Rectal smooth muscle tissue (tissue), 1 donor: ENCODE results near the gene GAK.
"Not testable (repeated sequence)": the region's sequence is repeated elsewhere in the genome, so short reads cannot be mapped to it uniquely, and the experiment has no call there.

Experiments used
- H3K27ac ChIP-seq: one replicate; pipeline ENCODE4 v1.7.0; 2013; ENCODE audit warnings: low read depth, low read length, inconsistent platforms
- H3K27me3 ChIP-seq: one replicate; pipeline ENCODE4 v1.7.0; 2013; ENCODE audit warnings: low read length; ENCODE audit not compliant: control insufficient read depth, insufficient read depth
- H3K36me3 ChIP-seq: one replicate; pipeline ENCODE4 v1.7.0; 2013; ENCODE audit warnings: low read length; ENCODE audit not compliant: control insufficient read depth, insufficient read depth
- H3K4me1 ChIP-seq: one replicate; pipeline ENCODE4 v1.7.0; 2013; ENCODE audit warnings: low read length; ENCODE audit not compliant: control insufficient read depth, insufficient read depth
- H3K4me3 ChIP-seq: one replicate; pipeline ENCODE4 v1.7.0; 2013; ENCODE audit warnings: low read length
- H3K9ac ChIP-seq: one replicate; pipeline ENCODE4 v1.7.0; 2013; ENCODE audit warnings: low read length

The GAK gene

GRCh38 chr4:924107-925096 is 7.7 kb downstream of the GAK start:
- H3K4me3 ChIP-seq: no peak overlapping the region
- H3K9ac ChIP-seq: no peak overlapping the region
- H3K27ac ChIP-seq: no peak overlapping the region
- H3K27me3 ChIP-seq: no peaks in the 10 kb centered on the region
- H3K4me1 ChIP-seq: no peaks in the 10 kb centered on the region
- no peaks in the 10 kb centered on the region for H3K36me3 ChIP-seq

- Histone ChIP-seq H3K27ac (no peak overlapping the region), H3K36me3 (no peaks in the 10 kb centered on the region), H3K9ac (no peak overlapping the region), H3K4me3 (no peak overlapping the region), H3K4me1 (no peaks in the 10 kb centered on the region), H3K27me3 (no peaks in the 10 kb centered on the region)
Measured at GRCh38 chr4:921830-922331, 10.2 kb downstream of the GAK start.

GRCh38 chr4:919004-919680 is 13.0 kb downstream of the GAK start:
- not testable (repeated sequence) for H3K27me3 ChIP-seq, H3K4me1 ChIP-seq, H3K36me3 ChIP-seq, H3K27ac ChIP-seq, H3K4me3 ChIP-seq, H3K9ac ChIP-seq

GRCh38 chr4:918591-918990 is 13.5 kb downstream of the GAK start:
- not testable (repeated sequence) for H3K9ac ChIP-seq, H3K27me3 ChIP-seq, H3K4me1 ChIP-seq, H3K4me3 ChIP-seq, H3K36me3 ChIP-seq, H3K27ac ChIP-seq

- Histone ChIP-seq H3K9ac (no peak overlapping the region), H3K36me3 (peaks cover 2% of the 10 kb centered on the region), H3K4me3 (no peak overlapping the region), H3K4me1 (no peaks in the 10 kb centered on the region), H3K27ac (no peak overlapping the region), H3K27me3 (no peaks in the 10 kb centered on the region)
Measured at GRCh38 chr4:917992-918391, 14.1 kb downstream of the GAK start.

GRCh38 chr4:917466-917865 is 14.7 kb downstream of the GAK start:
- Histone ChIP-seq H3K9ac (no peak overlapping the region), H3K36me3 (peaks cover 2% of the 10 kb centered on the region), H3K4me3 (no peak overlapping the region)

GRCh38 chr4:915595-915994 is 16.5 kb downstream of the GAK start:
- H3K4me3 ChIP-seq: no peak overlapping the region
- no peak overlapping the region for H3K27ac ChIP-seq
- H3K27me3 ChIP-seq: no peaks in the 10 kb centered on the region
- H3K4me1 ChIP-seq: no peaks in the 10 kb centered on the region
- peaks cover 9% of the 10 kb centered on the region for H3K36me3 ChIP-seq
- no peak overlapping the region for H3K9ac ChIP-seq

More at GRCh38 chr4:917466-917865, 14.7 kb downstream of the GAK start:
- no peaks in the 10 kb centered on the region for H3K27me3 ChIP-seq
- H3K4me1 ChIP-seq: no peaks in the 10 kb centered on the region
- no peak overlapping the region for H3K27ac ChIP-seq

- Histone ChIP-seq H3K4me3 (no peak overlapping the region), H3K9ac (no peak overlapping the region), H3K36me3 (peaks cover 9% of the 10 kb centered on the region), H3K4me1 (no peaks in the 10 kb centered on the region), H3K27ac (no peak overlapping the region), H3K27me3 (no peaks in the 10 kb centered on the region)
Measured at GRCh38 chr4:915041-915474, 17.1 kb downstream of the GAK start.

- no peaks in the 10 kb centered on the region for H3K4me1 ChIP-seq
- peaks cover 10% of the 10 kb centered on the region for H3K36me3 ChIP-seq
- H3K27ac ChIP-seq: no peak overlapping the region
- no peak overlapping the region for H3K9ac ChIP-seq
- H3K4me3 ChIP-seq: no peak overlapping the region
- H3K27me3 ChIP-seq: no peaks in the 10 kb centered on the region
Measured at GRCh38 chr4:914531-914930, 17.6 kb downstream of the GAK start.

GRCh38 chr4:913280-913618 is 18.9 kb downstream of the GAK start:
- Histone ChIP-seq H3K9ac (no peak overlapping the region), H3K27ac (no peak overlapping the region), H3K36me3 (peaks cover 14% of the 10 kb centered on the region), H3K4me1 (no peaks in the 10 kb centered on the region), H3K4me3 (no peak overlapping the region), H3K27me3 (no peaks in the 10 kb centered on the region)

- Histone ChIP-seq H3K9ac (no peak overlapping the region), H3K4me1 (no peaks in the 10 kb centered on the region), H3K4me3 (no peak overlapping the region), H3K27me3 (no peaks in the 10 kb centered on the region), H3K36me3 (peaks cover 14% of the 10 kb centered on the region), H3K27ac (no peak overlapping the region)
Measured at GRCh38 chr4:912548-913279, 19.4 kb downstream of the GAK start.

- H3K36me3 ChIP-seq: peaks cover 14% of the 10 kb centered on the region
- no peak overlapping the region for H3K27ac ChIP-seq
- no peak overlapping the region for H3K4me3 ChIP-seq
- H3K4me1 ChIP-seq: no peaks in the 10 kb centered on the region
- H3K27me3 ChIP-seq: no peaks in the 10 kb centered on the region
- H3K9ac ChIP-seq: no peak overlapping the region
Measured at GRCh38 chr4:911871-912490, 20.1 kb downstream of the GAK start.
